Parietal lobe (tissue), 2 donors: ENCODE measurements around the gene FUBP1. TPM values are rescaled to one million over a fixed set of nuclear protein-coding genes. Genes with fewer than 3 reads are reported as not detected.
A peak's percentile ranks its signal among the peaks of the same experiment; 100 is the strongest.

ENCODE experiments used
- small RNA-seq: library from RNA; depleted of rRNA; stranded (forward); fragments of <200 nt; gene quantifications from one replicate; pipeline ENCODE3, GENCODE V24; 2014; ENCODE audit warnings: low replicate concordance
- total RNA-seq: library from RNA; depleted of rRNA; stranded (reverse); fragments of >200 nt; gene quantifications from one replicate; pipeline ENCODE4 v1.2.3, GENCODE V29; 2014

FUBP1 gene
- total RNA-seq = 495 TPM

GRCh38 chr1:77978969-77979876 is at the start of gene FUBP1:
TSS of gene FUBP1 (minus strand) at chr1:77979072. CDS start at chr1:77979004, 68 bp downstream.

DNA sequence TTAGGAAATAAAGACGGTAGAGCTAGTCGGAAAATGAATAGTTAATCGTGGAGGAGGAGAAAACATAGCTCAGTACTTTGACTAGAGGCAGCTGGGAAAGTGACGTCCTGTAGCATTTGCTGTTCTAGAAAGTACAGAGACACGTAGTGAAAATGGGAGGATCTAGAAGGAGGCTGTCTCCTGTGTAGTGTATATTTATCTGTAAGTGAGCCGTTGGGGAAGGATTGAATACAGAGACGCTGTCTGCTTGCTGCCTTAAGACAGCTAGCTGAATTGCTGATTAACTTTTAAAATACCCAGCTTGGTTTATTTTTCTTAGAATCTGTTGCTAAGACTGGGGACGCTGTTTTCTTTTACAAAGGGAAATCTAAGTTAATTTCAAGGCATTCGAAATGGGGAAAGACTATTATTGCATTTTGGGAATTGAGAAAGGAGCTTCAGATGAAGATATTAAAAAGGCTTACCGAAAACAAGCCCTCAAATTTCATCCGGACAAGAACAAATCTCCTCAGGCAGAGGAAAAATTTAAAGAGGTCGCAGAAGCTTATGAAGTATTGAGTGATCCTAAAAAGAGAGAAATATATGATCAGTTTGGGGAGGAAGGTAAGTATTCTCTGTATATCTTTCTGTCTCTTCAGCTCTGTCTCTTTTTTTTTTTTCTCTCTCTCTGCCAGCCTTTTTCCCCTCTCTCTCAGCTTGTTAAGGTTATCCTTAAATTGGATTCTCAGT is 26.0 kb upstream of the FUBP1 start, which contains the start of gene DNAJB4:
Gene DNAJB4 (plus strand): TSS at position 221 of the 729 bp plus-strand sequence. CDS start 172 bp downstream, at position 393.

Small RNA genes within 50 kb of the gene (small RNA-seq; reads per million reads assigned to genes)
- 0.46 reads per million, percentile 40 among the genes with 10 or more reads in this experiment for gene AC103591.3

Other genes starting within 250 kb of the FUBP1 start
- gene USP33, start 219.2 kb downstream of the FUBP1 start, total RNA-seq = 267 TPM
- 25.0 TPM for gene MIGA1, start 199.4 kb downstream of the FUBP1 start, total RNA-seq
- 0.94 TPM for gene NEXN, start 90.4 kb downstream of the FUBP1 start, total RNA-seq
- gene DNAJB4, start 25.9 kb upstream of the FUBP1 start, total RNA-seq = 35.4 TPM
- 0.31 TPM for gene GIPC2, start 66.9 kb upstream of the FUBP1 start, total RNA-seq